ENCODE results near the gene MCOLN3. TPM values are rescaled to one million over a fixed set of nuclear protein-coding genes. Genes with fewer than 3 reads are reported as not detected.
A peak's percentile ranks its signal among the peaks of the same experiment; 100 is the strongest.

The MCOLN3 gene
- total RNA-seq, 1 experiment from 2014 or later, result 10.1 TPM

DNA sequence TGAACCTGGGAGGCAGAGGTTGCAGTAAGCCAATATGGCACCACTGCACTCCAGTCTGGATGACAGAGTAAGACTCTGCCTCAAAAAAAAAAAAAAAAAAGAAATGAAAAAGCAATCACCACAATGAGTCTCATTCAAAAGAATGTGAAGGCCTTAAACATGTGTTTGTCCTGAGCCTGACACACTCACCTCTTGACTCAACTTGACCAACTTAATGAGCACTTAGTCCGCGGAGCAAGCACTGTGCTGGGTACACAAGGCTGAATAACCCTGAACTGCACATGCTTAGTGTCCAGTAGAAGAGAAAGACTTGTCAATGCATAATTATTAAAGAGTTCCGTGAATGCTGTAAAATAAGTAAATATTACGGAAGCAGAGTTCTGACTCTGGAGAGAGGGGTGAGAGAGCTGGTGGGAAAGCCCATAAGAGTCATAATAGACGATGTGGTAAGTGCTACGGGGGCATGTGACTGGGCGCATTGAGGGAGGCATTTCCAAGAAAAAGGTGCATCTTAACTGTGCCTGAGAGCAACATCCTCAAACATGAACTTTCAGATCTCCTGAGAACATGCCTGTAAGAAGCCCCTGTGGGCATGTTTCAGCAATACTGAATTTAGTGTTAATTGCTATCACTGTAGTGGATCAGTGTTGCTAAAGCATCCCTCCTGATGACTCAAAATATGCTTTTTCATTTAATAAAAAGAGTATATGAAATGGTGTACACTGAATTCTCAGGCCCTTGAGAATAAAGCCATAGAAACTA, 78.6 kb downstream of the MCOLN3 start:
- Histone ChIP-seq H3F3A (ENCODE audit: insufficient read depth, low read depth) (no peaks in the 10 kb centered on the region), H3K27ac (no peak overlapping the region), H3K36me3 (ENCODE audit: low read depth) (no peaks in the 10 kb centered on the region), H3K9me2 (ENCODE audit: insufficient read depth) (no peaks in the 10 kb centered on the region), H3K4me2 (no peak overlapping the region), H4K20me1 (ENCODE audit: insufficient read depth) (no peaks in the 10 kb centered on the region), H3K9me3 (ENCODE audit: insufficient read depth, low read depth) (no peaks in the 10 kb centered on the region), H3K27me3 (ENCODE audit: insufficient read depth, low read depth) (no peaks in the 10 kb centered on the region), H3K79me2 (ENCODE audit: low read depth) (no peaks in the 10 kb centered on the region), H3K4me3 (no peak overlapping the region), H3K4me1 (replicated peaks; ENCODE audit: insufficient read depth) (no peaks in the 10 kb centered on the region), H2AFZ (no peak overlapping the region)
- TF ChIP-seq, protein P1, sequence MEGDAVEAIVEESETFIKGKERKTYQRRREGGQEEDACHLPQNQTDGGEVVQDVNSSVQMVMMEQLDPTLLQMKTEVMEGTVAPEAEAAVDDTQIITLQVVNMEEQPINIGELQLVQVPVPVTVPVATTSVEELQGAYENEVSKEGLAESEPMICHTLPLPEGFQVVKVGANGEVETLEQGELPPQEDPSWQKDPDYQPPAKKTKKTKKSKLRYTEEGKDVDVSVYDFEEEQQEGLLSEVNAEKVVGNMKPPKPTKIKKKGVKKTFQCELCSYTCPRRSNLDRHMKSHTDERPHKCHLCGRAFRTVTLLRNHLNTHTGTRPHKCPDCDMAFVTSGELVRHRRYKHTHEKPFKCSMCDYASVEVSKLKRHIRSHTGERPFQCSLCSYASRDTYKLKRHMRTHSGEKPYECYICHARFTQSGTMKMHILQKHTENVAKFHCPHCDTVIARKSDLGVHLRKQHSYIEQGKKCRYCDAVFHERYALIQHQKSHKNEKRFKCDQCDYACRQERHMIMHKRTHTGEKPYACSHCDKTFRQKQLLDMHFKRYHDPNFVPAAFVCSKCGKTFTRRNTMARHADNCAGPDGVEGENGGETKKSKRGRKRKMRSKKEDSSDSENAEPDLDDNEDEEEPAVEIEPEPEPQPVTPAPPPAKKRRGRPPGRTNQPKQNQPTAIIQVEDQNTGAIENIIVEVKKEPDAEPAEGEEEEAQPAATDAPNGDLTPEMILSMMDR (conservative IDR thresholded peaks at IDR 0.05), result no peak
- no peak for TF ChIP-seq EZH2 (IDR thresholded peaks at IDR 0.05; ENCODE audit: low read depth)
- intact Hi-C loops (cut with micrococcal nuclease; ENCODE audit: unreplicated experiment), result no loop called here
- no peak for DNase-seq
- CTCF ChIA-PET, result no interaction called here
- POLR2A ChIA-PET (ENCODE audit: unreplicated experiment), result no interaction called here
- BruUV-seq (replicated peaks), result no TSS peak

DNA sequence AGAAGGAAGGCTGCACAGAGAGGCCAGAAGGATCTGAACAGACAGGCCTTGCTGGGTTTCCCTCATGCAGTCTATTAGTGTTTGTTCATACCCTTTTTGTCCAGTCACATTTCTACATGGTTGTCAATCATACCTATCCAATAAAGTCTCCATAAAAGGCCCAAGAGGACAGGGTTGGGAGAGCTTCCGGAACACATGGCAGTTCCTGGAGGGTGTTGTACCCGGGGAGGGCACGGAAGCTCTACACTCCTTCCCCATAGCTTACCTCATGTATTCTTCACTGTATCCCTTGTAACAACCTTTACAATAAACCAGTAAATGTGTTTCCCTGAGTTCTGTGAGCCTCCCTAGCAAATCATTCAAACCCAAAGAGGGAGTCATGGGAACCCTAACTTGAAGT, 79.4 kb downstream of the MCOLN3 start:
- ChIA-PET CTCF (no interaction called here), POLR2A (ENCODE audit: unreplicated experiment) (no interaction called here)
- Histone ChIP-seq H3K4me2 (no peak overlapping the region), H3K79me2 (ENCODE audit: low read depth) (no peaks in the 10 kb centered on the region), H3K27me3 (ENCODE audit: insufficient read depth, low read depth) (no peaks in the 10 kb centered on the region), H3F3A (ENCODE audit: insufficient read depth, low read depth) (no peaks in the 10 kb centered on the region), H4K20me1 (ENCODE audit: insufficient read depth) (no peaks in the 10 kb centered on the region), H3K27ac (no peak overlapping the region), H3K4me1 (replicated peaks; ENCODE audit: insufficient read depth) (no peaks in the 10 kb centered on the region), H3K36me3 (ENCODE audit: low read depth) (no peaks in the 10 kb centered on the region), H3K9me2 (ENCODE audit: insufficient read depth) (no peaks in the 10 kb centered on the region), H3K9me3 (ENCODE audit: insufficient read depth, low read depth) (no peaks in the 10 kb centered on the region), H3K4me3 (no peak overlapping the region), H2AFZ (0 out of 2 replicates have a peak overlapping the region, but pooled peaks have one; percentile 1)
- DNase-seq, result no peak
- BruUV-seq (replicated peaks), result no TSS peak
- intact Hi-C loops (cut with micrococcal nuclease; ENCODE audit: unreplicated experiment), result no loop called here
- no peak for TF ChIP-seq EZH2 (IDR thresholded peaks at IDR 0.05; ENCODE audit: low read depth)
- TF ChIP-seq, protein P1 (conservative IDR thresholded peaks at IDR 0.05), result no peak

DNA sequence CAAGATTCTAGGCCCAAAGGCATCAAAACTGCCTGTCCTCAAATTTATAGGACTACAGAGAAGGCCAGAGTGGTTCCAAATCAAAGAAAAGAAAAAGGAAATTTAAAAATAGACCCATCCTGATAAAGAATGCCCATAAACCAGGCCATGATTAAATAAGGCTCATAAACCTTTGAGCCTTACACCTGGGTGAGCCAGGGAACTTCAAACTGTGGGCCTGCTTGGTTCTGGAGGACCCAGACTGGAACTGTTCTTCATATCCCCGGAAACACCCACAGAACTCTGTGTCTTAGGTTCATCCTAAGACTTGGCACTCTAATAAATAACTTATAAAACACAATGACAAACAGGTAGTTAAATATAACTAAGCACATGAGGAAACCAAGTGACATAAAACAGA, 80.2 kb downstream of the MCOLN3 start:
- H3K27me3 ChIP-seq (ENCODE audit: insufficient read depth, low read depth), result no peaks in the 10 kb centered on the region
- intact Hi-C loops (cut with micrococcal nuclease; ENCODE audit: unreplicated experiment), result no loop called here
- TF ChIP-seq, protein P1 (conservative IDR thresholded peaks at IDR 0.05), result no peak
- no peak for TF ChIP-seq EZH2 (IDR thresholded peaks at IDR 0.05; ENCODE audit: low read depth)
- no TSS peak for BruUV-seq (replicated peaks)
- no peaks in the 10 kb centered on the region for H3K9me2 ChIP-seq (ENCODE audit: insufficient read depth)
- H3F3A ChIP-seq (ENCODE audit: insufficient read depth, low read depth), result no peaks in the 10 kb centered on the region
- H3K79me2 ChIP-seq (ENCODE audit: low read depth), result no peaks in the 10 kb centered on the region
- no peaks in the 10 kb centered on the region for H3K4me1 ChIP-seq (replicated peaks; ENCODE audit: insufficient read depth)
- H4K20me1 ChIP-seq (ENCODE audit: insufficient read depth), result no peaks in the 10 kb centered on the region
- CTCF ChIA-PET, result no interaction called here
- no peaks in the 10 kb centered on the region for H3K9me3 ChIP-seq (ENCODE audit: insufficient read depth, low read depth)
- H3K4me3 ChIP-seq, result no peak overlapping the region
- 0 out of 2 replicates have a peak overlapping the region, but pooled peaks have one; percentile 1 for H2AFZ ChIP-seq
- POLR2A ChIA-PET (ENCODE audit: unreplicated experiment), result no interaction called here
- no peaks in the 10 kb centered on the region for H3K36me3 ChIP-seq (ENCODE audit: low read depth)
- no peak overlapping the region for H3K4me2 ChIP-seq
- H3K27ac ChIP-seq, result no peak overlapping the region
- no peak for DNase-seq

Other genes starting within 250 kb of the MCOLN3 start
- gene LPAR3, start 155.3 kb downstream of the MCOLN3 start, total RNA-seq (2021), result not detected in 2 replicates
- 0.23 TPM in 1 of 2 replicates, not detected in the other for gene MCOLN2, start 51.4 kb downstream of the MCOLN3 start, total RNA-seq (2021)
- 8.9 and 10.3 TPM in 2 replicates for gene SYDE2, start 152.5 kb upstream of the MCOLN3 start, total RNA-seq (2021)
- gene C1orf52, start 211.2 kb upstream of the MCOLN3 start, total RNA-seq (2021), result 20.7 and 23.3 TPM in 2 replicates
- gene BCL10, start 228.1 kb upstream of the MCOLN3 start, total RNA-seq (2021), result 30.4 and 32.0 TPM in 2 replicates

Data from PC-9 (cell line).